ENCODE data around the gene SRP9.

DNA sequence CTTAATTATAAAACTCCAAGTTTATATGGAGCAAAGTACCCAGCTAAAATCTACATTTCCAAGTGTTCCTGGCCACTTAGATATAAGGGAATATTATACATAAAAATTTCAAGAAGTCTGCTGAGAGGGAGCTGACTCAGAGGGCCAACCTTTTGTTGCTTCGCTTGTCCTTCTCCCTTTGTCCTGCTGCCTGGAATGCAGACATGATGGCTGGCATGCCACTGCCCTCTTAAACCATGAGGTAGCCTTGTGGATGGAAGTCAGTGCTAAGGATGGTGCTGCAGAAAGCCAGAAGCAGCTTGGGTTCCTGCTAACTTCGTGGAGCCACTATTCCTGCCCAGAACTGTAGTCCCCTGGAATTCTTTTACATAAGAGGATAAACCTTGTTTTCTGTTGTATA, 38.9 kb upstream of the SRP9 start:
- TF ChIP-seq, protein P1, sequence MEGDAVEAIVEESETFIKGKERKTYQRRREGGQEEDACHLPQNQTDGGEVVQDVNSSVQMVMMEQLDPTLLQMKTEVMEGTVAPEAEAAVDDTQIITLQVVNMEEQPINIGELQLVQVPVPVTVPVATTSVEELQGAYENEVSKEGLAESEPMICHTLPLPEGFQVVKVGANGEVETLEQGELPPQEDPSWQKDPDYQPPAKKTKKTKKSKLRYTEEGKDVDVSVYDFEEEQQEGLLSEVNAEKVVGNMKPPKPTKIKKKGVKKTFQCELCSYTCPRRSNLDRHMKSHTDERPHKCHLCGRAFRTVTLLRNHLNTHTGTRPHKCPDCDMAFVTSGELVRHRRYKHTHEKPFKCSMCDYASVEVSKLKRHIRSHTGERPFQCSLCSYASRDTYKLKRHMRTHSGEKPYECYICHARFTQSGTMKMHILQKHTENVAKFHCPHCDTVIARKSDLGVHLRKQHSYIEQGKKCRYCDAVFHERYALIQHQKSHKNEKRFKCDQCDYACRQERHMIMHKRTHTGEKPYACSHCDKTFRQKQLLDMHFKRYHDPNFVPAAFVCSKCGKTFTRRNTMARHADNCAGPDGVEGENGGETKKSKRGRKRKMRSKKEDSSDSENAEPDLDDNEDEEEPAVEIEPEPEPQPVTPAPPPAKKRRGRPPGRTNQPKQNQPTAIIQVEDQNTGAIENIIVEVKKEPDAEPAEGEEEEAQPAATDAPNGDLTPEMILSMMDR (IDR thresholded peaks at IDR 0.05; ENCODE audit: insufficient read depth, low read length, poor library complexity, severe bottlenecking): no peak
- no peak for TF ChIP-seq EZH2phosphoT487 (conservative IDR thresholded peaks at IDR 0.05; ENCODE audit: low read length)
